Measurements from ENCODE around the gene PTDSS2. TPM values are rescaled to one million over a fixed set of nuclear protein-coding genes. Genes with fewer than 3 reads are reported as not detected.
A peak's percentile ranks its signal among the peaks of the same experiment; 100 is the strongest.

The PTDSS2 gene
- total and polyA plus RNA-seq, 4 donors, result 10.1 to 47.6 (median 26.7) TPM

DNA sequence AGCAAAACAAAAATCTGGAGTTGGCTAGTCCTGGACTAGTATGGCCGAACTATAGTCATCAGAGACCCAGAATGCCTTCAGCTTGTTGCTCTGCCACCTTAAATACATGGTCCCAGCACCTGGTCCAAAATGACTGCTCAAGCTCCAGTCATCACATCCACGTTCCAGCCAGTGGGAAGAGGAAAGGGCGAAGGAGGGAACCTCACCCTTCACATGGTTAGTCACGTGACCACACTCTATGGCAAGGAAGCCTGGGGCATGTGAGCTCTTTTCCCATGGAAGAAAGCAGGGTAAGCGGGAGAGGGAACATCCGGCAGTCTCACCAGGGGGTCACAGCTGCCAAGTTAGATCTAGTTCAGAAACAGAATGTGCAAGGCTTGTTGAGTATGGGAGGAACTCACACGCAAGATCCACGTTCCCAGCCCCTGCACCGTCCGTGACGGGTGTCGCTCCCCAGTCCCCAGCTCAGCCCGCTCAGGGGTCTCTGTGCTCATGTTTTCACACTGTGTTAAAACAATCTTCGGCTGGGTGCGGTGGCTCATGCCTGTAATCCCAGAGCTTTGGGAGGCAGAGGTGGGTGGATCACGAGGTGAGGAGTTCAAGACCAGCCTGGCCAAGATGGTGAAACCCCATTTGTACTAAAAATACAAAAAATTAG is 6.4 kb upstream of the PTDSS2 start:
- 69 to 70% methylated on average over 16 of the region's 16 CpGs for WGBS, 2 donors
- H3K27me3 ChIP-seq (ENCODE audit: control insufficient read depth in 1 of 2, insufficient read depth in 2 of 2, low read length in 1 of 2), result no peaks in the 10 kb centered on the region
- intact Hi-C loops (cut with DNase I), result no loop called here
- H3K4me3 ChIP-seq (ENCODE audit: low read length in 2 of 2), result no peak overlapping the region
- H3K4me1 ChIP-seq (ENCODE audit: control insufficient read depth in 1 of 2, insufficient read depth in 2 of 2, low read length in 2 of 2), result no peaks in the 10 kb centered on the region
- no peak overlapping the region for H3K27ac ChIP-seq (ENCODE audit: low read depth in 1 of 2, low read length in 2 of 2)
- DNase-seq (peak; percentile 33 to 50), ATAC-seq (ENCODE audit: low FRiP score) (no peak)
- no peaks in the 10 kb centered on the region for H3K9me3 ChIP-seq (ENCODE audit: control insufficient read depth, low read length)
- H3K36me3 ChIP-seq (ENCODE audit: control insufficient read depth in 1 of 2, insufficient read depth in 2 of 2, low read length in 1 of 2), result no peaks in the 10 kb centered on the region

- 34% methylated on average over 12 of the region's 12 CpGs for WGBS, 2 donors
- Histone ChIP-seq H3K4me3 (ENCODE audit: low read length in 2 of 2) (no peak overlapping the region), H3K27me3 (ENCODE audit: control insufficient read depth in 1 of 2, insufficient read depth in 2 of 2, low read length in 1 of 2) (no peaks in the 10 kb centered on the region), H3K4me1 (ENCODE audit: control insufficient read depth in 1 of 2, insufficient read depth in 2 of 2, low read length in 2 of 2) (no peaks in the 10 kb centered on the region), H3K36me3 (ENCODE audit: control insufficient read depth in 1 of 2, insufficient read depth in 2 of 2, low read length in 1 of 2) (no peaks in the 10 kb centered on the region), H3K9me3 (ENCODE audit: control insufficient read depth, low read length) (no peaks in the 10 kb centered on the region), H3K27ac (ENCODE audit: low read depth in 1 of 2, low read length in 2 of 2) (no peak overlapping the region)
- intact Hi-C loops (cut with DNase I), result loop anchor here in 1 of 2 donors (5.0 kb wide), 1 partner anchor 237 kb away; the partner anchor contains the start of genes BET1L and RIC8A
- ATAC-seq (ENCODE audit: low FRiP score) (no peak), DNase-seq (peak in 1 of 2 donors; percentile 70)
These were observed 5.5 kb upstream of the PTDSS2 start for GRCh38 chr11:444396-445144.

GRCh38 chr11:445765-446588 is 4.1 kb upstream of the PTDSS2 start:
- intact Hi-C loops (cut with DNase I), result loop anchor here in 1 of 2 donors (5.0 kb wide), 1 partner anchor 239 kb away; the partner anchor contains the start of genes BET1L and RIC8A
- H3K27ac ChIP-seq (ENCODE audit: low read depth in 1 of 2, low read length in 2 of 2), result no peak overlapping the region

DNA sequence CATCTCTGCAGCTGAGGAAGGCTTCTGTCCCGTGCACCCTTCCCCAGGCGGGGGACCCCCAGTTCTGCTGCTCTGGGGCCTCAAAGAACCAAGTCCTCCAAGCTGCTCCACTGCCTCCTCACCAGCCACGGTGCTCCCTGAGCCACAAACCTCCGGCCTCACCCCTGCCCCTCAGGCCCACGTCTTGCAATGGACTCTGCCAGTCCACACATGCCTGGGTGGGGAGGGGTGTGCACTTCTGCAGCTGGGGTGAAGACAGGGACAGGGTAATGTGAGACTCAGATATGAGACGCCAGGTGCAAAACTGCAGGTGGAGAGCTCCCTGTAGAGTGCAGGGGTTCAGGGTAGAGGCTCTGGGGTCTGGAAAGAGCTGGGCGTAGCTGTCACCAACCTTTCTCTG is 3.2 kb upstream of the PTDSS2 start:
- Histone ChIP-seq H3K4me1 (ENCODE audit: control insufficient read depth in 1 of 2, insufficient read depth in 2 of 2, low read length in 2 of 2) (no peaks in the 10 kb centered on the region), H3K27ac (ENCODE audit: low read depth in 1 of 2, low read length in 2 of 2) (no peak overlapping the region), H3K4me3 (ENCODE audit: low read length in 2 of 2) (no peak overlapping the region), H3K9me3 (ENCODE audit: control insufficient read depth, low read length) (no peaks in the 10 kb centered on the region), H3K27me3 (ENCODE audit: control insufficient read depth in 1 of 2, insufficient read depth in 2 of 2, low read length in 1 of 2) (no peaks in the 10 kb centered on the region), H3K36me3 (ENCODE audit: control insufficient read depth in 1 of 2, insufficient read depth in 2 of 2, low read length in 1 of 2) (no peaks in the 10 kb centered on the region)
- WGBS, 2 donors, result 63 to 67% methylated on average over 7 of the region's 7 CpGs
- ATAC-seq (ENCODE audit: low FRiP score) (no peak), DNase-seq (peak in 1 of 2 donors; percentile 36)
- intact Hi-C loops (cut with DNase I), result loop anchor here in 1 of 2 donors (5.0 kb wide), 1 partner anchor 240 kb away; the partner anchor contains the start of genes BET1L and RIC8A

More at GRCh38 chr11:445765-446588, 4.1 kb upstream of the PTDSS2 start:
- DNase-seq, result peak; percentile 32 to 46
- H3K4me3 ChIP-seq (ENCODE audit: low read length in 2 of 2), result no peak overlapping the region
- WGBS, 2 donors, result 61 to 69% methylated on average over 19 to 20 of the region's 20 CpGs
- no peaks in the 10 kb centered on the region for H3K36me3 ChIP-seq (ENCODE audit: control insufficient read depth in 1 of 2, insufficient read depth in 2 of 2, low read length in 1 of 2)
- H3K9me3 ChIP-seq (ENCODE audit: control insufficient read depth, low read length), result no peaks in the 10 kb centered on the region
- no peaks in the 10 kb centered on the region for H3K4me1 ChIP-seq (ENCODE audit: control insufficient read depth in 1 of 2, insufficient read depth in 2 of 2, low read length in 2 of 2)
- ATAC-seq (ENCODE audit: low FRiP score), result no peak
- no peaks in the 10 kb centered on the region for H3K27me3 ChIP-seq (ENCODE audit: control insufficient read depth in 1 of 2, insufficient read depth in 2 of 2, low read length in 1 of 2)

DNA sequence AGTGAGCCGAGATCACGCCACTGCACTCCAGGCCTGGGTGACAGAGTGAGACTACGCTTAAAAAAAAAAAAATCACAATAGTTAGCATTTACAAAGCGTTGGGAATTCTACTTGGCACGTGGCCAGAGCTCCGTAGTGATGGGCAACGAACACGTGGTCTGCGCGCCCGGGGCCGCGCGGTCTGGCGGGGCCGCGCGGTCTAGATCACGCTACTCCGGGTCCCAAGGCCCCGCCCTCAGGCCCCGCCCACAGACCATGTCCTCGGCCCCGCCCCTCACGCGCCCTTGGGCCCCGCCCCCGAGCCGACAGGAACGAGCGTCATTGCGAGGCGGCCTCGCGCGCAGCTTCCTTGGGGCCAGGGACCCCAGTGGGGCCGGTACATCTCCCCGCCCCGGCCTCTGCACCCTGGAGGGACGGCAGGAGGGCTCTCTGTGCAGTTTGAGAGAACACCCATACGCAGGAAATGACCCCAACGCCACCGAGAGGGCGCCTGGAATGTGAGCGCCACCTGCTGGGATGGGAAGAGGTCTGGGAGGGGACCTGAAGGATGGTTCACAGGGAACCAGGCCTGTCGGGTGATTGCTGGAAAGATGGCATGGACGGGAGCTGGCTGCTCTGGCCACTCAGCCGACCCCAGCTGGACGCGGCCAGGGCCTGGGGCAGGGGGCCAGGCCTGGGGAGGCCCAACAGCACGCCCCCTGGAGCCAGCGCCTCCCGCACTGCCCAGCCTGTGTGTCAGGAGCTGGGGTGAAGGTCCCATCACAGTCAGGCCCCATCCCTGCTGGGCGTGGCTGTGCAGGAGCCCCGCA is 2.0 kb upstream of the PTDSS2 start:
- 2 to 3% methylated on average over 49 to 55 of the region's 55 CpGs for WGBS, 2 donors
- H3K9me3 ChIP-seq (ENCODE audit: control insufficient read depth, low read length), result no peaks in the 10 kb centered on the region
- peak overlapping the region; percentile 16 to 30 for H3K4me3 ChIP-seq (ENCODE audit: low read length in 2 of 2)
- ATAC-seq (ENCODE audit: low FRiP score), result peak; percentile 95
- H3K4me1 ChIP-seq (ENCODE audit: control insufficient read depth in 1 of 2, insufficient read depth in 2 of 2, low read length in 2 of 2), result no peaks in the 10 kb centered on the region
- intact Hi-C loops (cut with DNase I), result loop anchor here in 1 of 2 donors (1.0 to 5.0 kb wide), 2 partner anchors 58 to 241 kb away; partner anchors contain the start of genes BET1L and RIC8A
- peak; percentile 96 to 99 for DNase-seq
- H3K36me3 ChIP-seq (ENCODE audit: control insufficient read depth in 1 of 2, insufficient read depth in 2 of 2, low read length in 1 of 2), result no peaks in the 10 kb centered on the region
- H3K27ac ChIP-seq (ENCODE audit: low read depth in 1 of 2, low read length in 2 of 2), result peak overlapping the region; percentile 58 to 85
- H3K27me3 ChIP-seq (ENCODE audit: control insufficient read depth in 1 of 2, insufficient read depth in 2 of 2, low read length in 1 of 2), result no peaks in the 10 kb centered on the region

GRCh38 chr11:450809-451451 is 851 bp downstream of the PTDSS2 start:
- 2 to 3% methylated on average over 32 to 46 of the region's 46 CpGs for WGBS, 2 donors
- Histone ChIP-seq H3K27ac (ENCODE audit: low read depth in 1 of 2, low read length in 2 of 2) (no peak overlapping the region), H3K27me3 (ENCODE audit: control insufficient read depth in 1 of 2, insufficient read depth in 2 of 2, low read length in 1 of 2) (no peaks in the 10 kb centered on the region), H3K4me3 (ENCODE audit: low read length in 2 of 2) (peak overlapping the region; percentile 67 to 90), H3K36me3 (ENCODE audit: control insufficient read depth in 1 of 2, insufficient read depth in 2 of 2, low read length in 1 of 2) (no peaks in the 10 kb centered on the region), H3K4me1 (ENCODE audit: control insufficient read depth in 1 of 2, insufficient read depth in 2 of 2, low read length in 2 of 2) (no peaks in the 10 kb centered on the region), H3K9me3 (ENCODE audit: control insufficient read depth, low read length) (no peaks in the 10 kb centered on the region)
- intact Hi-C loops (cut with DNase I), result loop anchor here in 1 of 2 donors (10.0 kb wide), 1 partner anchor 54 kb away; the partner anchor contains the start of gene RNH1
- ATAC-seq (ENCODE audit: low FRiP score) (no peak), DNase-seq (peak; percentile 76 to 85)

- DNase-seq (no peak), ATAC-seq (ENCODE audit: low FRiP score) (no peak)
- H3K4me1 ChIP-seq (ENCODE audit: control insufficient read depth in 1 of 2, insufficient read depth in 2 of 2, low read length in 2 of 2), result no peaks in the 10 kb centered on the region
- H3K4me3 ChIP-seq (ENCODE audit: low read length in 2 of 2), result no peak overlapping the region
- WGBS, 2 donors, result 79 to 86% methylated on average over 12 to 14 of the region's 14 CpGs
- no peak overlapping the region for H3K27ac ChIP-seq (ENCODE audit: low read depth in 1 of 2, low read length in 2 of 2)
- no peaks in the 10 kb centered on the region for H3K36me3 ChIP-seq (ENCODE audit: control insufficient read depth in 1 of 2, insufficient read depth in 2 of 2, low read length in 1 of 2)
- no peaks in the 10 kb centered on the region for H3K9me3 ChIP-seq (ENCODE audit: control insufficient read depth, low read length)
- intact Hi-C loops (cut with DNase I), result loop anchor here in 1 of 2 donors (10.0 kb wide), 1 partner anchor 53 kb away; the partner anchor contains the start of gene RNH1
- no peaks in the 10 kb centered on the region for H3K27me3 ChIP-seq (ENCODE audit: control insufficient read depth in 1 of 2, insufficient read depth in 2 of 2, low read length in 1 of 2)
These were observed 1.7 kb downstream of the PTDSS2 start for GRCh38 chr11:451738-452137.

All from aorta (tissue), 5 donors.